ENCODE data around the gene SMIM24. TPM values are rescaled to one million over a fixed set of nuclear protein-coding genes. Genes with fewer than 3 reads are reported as not detected.
A peak's percentile ranks its signal among the peaks of the same experiment; 100 is the strongest.

Gene SMIM24
- total and polyA plus RNA-seq, 9 of the 15 experiments (the other 6 are each of a cell fraction or from before 2014, with no cell fraction given), result 0.45 to 12.3 (median 1.4) TPM; not detected in 1

GRCh38 chr19:3505598-3506383 is 25.5 kb upstream of the SMIM24 start, which contains the start of gene FZR1 (continued):
- TF ChIP-seq SMARCC2 (IDR thresholded peaks at IDR 0.05; ENCODE audit: low read depth) (peak; percentile 19; the same call in 1 of the 2 replicates), ELF4 (CRISPR knock-in tag; IDR thresholded peaks at IDR 0.05) (peak; percentile 60; the same call in 1 of the 2 replicates), FIP1L1 (IDR thresholded peaks at IDR 0.05; ENCODE audit: low read depth, low read length, poor library complexity, severe bottlenecking) (no peak), STAG1 (CRISPR knock-in tag; IDR thresholded peaks at IDR 0.05; ENCODE audit: borderline replicate concordance) (no peak), USF1 (CRISPR knock-in tag; IDR thresholded peaks at IDR 0.05) (peak; percentile 6; the same call in 1 of the 2 replicates), MAFG (tag; conservative IDR thresholded peaks at IDR 0.05) (no peak), PHB2 (IDR thresholded peaks at IDR 0.05; ENCODE audit: low read depth) (no peak), ZNF311 (CRISPR knock-in tag; IDR thresholded peaks at IDR 0.05) (no peak), ZNF3 (CRISPR knock-in tag; IDR thresholded peaks at IDR 0.05) (no peak), KHSRP (IDR thresholded peaks at IDR 0.05) (no peak), TGIF2 (CRISPR knock-in tag; IDR thresholded peaks at IDR 0.05) (no peak), ZC3H8 (IDR thresholded peaks at IDR 0.05) (no peak), E4F1 (CRISPR knock-in tag; IDR thresholded peaks at IDR 0.05; ENCODE audit: borderline replicate concordance) (no peak), TAL1 (IDR thresholded peaks at IDR 0.05) (no peak), ZNF57 (CRISPR knock-in tag; IDR thresholded peaks at IDR 0.05) (no peak), USF2 (CRISPR knock-in tag; IDR thresholded peaks at IDR 0.05) (no peak)
- TF ChIP-seq, protein P1, sequence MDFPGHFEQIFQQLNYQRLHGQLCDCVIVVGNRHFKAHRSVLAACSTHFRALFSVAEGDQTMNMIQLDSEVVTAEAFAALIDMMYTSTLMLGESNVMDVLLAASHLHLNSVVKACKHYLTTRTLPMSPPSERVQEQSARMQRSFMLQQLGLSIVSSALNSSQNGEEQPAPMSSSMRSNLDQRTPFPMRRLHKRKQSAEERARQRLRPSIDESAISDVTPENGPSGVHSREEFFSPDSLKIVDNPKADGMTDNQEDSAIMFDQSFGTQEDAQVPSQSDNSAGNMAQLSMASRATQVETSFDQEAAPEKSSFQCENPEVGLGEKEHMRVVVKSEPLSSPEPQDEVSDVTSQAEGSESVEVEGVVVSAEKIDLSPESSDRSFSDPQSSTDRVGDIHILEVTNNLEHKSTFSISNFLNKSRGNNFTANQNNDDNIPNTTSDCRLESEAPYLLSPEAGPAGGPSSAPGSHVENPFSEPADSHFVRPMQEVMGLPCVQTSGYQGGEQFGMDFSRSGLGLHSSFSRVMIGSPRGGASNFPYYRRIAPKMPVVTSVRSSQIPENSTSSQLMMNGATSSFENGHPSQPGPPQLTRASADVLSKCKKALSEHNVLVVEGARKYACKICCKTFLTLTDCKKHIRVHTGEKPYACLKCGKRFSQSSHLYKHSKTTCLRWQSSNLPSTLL (IDR thresholded peaks at IDR 0.05), result no peak
- TF ChIP-seq, protein P2, sequence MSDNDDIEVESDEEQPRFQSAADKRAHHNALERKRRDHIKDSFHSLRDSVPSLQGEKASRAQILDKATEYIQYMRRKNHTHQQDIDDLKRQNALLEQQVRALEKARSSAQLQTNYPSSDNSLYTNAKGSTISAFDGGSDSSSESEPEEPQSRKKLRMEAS (CRISPR knock-in tag; IDR thresholded peaks at IDR 0.05), result peak; percentile 75
- TF ChIP-seq, protein P3, sequence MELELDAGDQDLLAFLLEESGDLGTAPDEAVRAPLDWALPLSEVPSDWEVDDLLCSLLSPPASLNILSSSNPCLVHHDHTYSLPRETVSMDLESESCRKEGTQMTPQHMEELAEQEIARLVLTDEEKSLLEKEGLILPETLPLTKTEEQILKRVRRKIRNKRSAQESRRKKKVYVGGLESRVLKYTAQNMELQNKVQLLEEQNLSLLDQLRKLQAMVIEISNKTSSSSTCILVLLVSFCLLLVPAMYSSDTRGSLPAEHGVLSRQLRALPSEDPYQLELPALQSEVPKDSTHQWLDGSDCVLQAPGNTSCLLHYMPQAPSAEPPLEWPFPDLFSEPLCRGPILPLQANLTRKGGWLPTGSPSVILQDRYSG (tag; conservative IDR thresholded peaks at IDR 0.05; ENCODE audit: low read depth), result 0 out of 2 replicates have a peak, but pooled peaks have one; percentile 29
